ENCODE results near the gene AQP10. TPM values are rescaled to one million over a fixed set of nuclear protein-coding genes. Genes with fewer than 3 reads are reported as not detected.
"Not testable (repeated sequence)": the region's sequence is repeated elsewhere in the genome, so short reads cannot be mapped to it uniquely, and the experiment has no call there.

The AQP10 gene
- total and polyA plus RNA-seq, 8 donors: 0.13 to 0.34 (median 0.23) TPM

DNA sequence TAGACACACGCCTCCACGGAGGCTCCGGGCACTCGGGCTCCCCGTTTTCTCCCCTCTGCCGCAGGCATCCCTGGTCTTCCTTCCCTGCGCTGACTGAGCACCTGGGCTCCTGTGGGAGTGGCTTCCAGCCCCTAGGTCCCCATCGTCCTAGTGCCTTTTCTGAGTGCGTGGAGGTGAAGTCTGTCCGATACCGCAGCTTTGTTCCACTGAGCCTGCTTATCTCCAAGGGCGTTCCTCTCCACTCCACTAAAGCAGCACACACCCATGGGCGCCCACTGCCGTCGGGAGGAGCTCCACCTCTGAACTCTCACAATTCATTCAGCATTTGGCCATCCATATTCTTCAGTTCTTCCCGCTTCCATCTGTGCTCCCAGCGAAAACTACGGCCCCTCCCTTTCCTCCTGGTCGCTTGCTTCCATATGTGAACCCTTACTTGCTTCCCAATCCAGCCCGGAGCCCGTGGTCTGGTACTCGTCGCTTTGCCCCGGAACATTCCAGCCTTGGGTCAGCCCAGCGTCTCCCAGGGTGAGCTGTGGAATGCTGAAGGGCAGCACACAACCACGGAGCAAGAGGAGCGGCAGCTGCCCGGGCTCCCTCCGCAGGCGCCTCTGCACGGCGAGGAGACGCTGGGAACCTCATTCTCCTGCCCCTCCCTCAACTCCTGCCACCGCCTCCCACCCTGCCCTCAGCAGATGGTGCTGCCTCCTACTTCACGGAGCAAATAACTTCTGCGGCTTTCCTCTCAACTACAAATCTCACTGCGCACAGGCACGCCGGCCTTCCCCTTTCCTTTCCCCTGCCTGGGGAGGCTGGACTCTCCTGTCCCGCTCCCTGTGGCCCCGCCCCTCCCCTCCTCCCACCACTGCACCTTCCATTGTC is 31.9 kb downstream of the AQP10 start:
- Histone ChIP-seq H3K4me1 (peaks cover 8 to 20% of the 10 kb centered on the region in 2 donors), H3K9me3 (no peaks in the 10 kb centered on the region), H3K4me3 (peak overlapping the region; percentile 28 to 41), H3K27ac (peak overlapping the region; percentile 46 to 75), H3K27me3 (peaks cover 0 to 17% of the 10 kb centered on the region in 2 donors), H3K36me3 (peaks cover 0 to 16% of the 10 kb centered on the region in 2 donors)
- DNase-seq: peak; percentile 27 to 88 (median 59)
- intact Hi-C loops (cut with DNase I): no loop called here
- peak; percentile 75 for ATAC-seq
- TF ChIP-seq, protein P1, sequence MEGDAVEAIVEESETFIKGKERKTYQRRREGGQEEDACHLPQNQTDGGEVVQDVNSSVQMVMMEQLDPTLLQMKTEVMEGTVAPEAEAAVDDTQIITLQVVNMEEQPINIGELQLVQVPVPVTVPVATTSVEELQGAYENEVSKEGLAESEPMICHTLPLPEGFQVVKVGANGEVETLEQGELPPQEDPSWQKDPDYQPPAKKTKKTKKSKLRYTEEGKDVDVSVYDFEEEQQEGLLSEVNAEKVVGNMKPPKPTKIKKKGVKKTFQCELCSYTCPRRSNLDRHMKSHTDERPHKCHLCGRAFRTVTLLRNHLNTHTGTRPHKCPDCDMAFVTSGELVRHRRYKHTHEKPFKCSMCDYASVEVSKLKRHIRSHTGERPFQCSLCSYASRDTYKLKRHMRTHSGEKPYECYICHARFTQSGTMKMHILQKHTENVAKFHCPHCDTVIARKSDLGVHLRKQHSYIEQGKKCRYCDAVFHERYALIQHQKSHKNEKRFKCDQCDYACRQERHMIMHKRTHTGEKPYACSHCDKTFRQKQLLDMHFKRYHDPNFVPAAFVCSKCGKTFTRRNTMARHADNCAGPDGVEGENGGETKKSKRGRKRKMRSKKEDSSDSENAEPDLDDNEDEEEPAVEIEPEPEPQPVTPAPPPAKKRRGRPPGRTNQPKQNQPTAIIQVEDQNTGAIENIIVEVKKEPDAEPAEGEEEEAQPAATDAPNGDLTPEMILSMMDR (IDR thresholded peaks at IDR 0.05): no peak

DNA sequence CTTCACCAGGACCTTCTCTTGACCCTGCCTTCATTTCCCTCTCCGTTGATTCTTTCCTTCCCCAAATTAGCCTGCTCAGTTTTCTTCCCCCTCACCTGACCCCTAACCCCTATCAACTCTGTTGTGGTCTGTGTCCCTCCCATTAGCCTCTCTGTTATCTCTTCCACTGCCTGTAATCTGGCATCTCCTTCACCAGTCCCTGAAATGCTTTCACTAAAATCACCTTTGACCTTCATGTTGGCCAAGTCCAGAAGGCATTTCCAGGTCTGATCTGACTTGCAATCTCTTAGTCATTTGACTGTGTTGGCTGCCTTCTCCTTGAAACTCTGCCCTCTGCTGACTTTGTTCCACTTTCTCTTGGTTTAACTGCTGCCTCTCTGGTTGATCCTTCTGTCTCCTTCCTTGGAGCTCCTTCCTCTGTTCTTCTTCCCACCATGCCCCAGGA is 32.6 kb downstream of the AQP10 start:
- peak overlapping the region in 1 of 2 donors; percentile 41 for H3K4me3 ChIP-seq
- peaks cover 0 to 17% of the 10 kb centered on the region in 2 donors for H3K27me3 ChIP-seq
- peaks cover 8 to 20% of the 10 kb centered on the region in 2 donors for H3K4me1 ChIP-seq
- peaks cover 0 to 11% of the 10 kb centered on the region in 2 donors for H3K36me3 ChIP-seq
- H3K27ac ChIP-seq: peak overlapping the region; percentile 46 to 75
- no peak for DNase-seq
- TF ChIP-seq, protein P1 (IDR thresholded peaks at IDR 0.05): no peak
- intact Hi-C loops (cut with DNase I): no loop called here
- no peaks in the 10 kb centered on the region for H3K9me3 ChIP-seq
- peak; percentile 65 for ATAC-seq

DNA sequence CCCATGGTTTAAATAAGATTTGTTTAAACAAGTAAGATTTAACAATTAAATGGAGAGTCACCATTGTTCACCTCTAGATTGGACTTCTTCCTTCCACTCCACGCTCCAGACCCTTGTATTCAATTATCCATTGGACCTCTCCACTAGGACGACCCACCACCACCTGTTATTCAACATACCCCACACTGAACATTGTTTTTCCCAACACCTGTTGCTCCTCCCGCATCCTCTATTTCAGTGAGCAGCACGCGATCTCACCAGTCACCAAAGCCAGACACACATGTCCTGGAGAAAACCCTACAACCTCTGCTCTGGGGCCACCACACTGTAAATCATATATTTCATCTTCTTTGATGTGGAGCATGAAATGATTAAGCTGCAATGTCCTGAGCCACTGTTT is 33.1 kb downstream of the AQP10 start:
- H3K4me3 ChIP-seq: no peak overlapping the region
- H3K36me3 ChIP-seq: peaks cover 0 to 7% of the 10 kb centered on the region in 2 donors
- H3K9me3 ChIP-seq: no peaks in the 10 kb centered on the region
- TF ChIP-seq, protein P1 (IDR thresholded peaks at IDR 0.05): no peak
- intact Hi-C loops (cut with DNase I): no loop called here
- H3K4me1 ChIP-seq: peaks cover 8 to 20% of the 10 kb centered on the region in 2 donors
- peaks cover 0 to 17% of the 10 kb centered on the region in 2 donors for H3K27me3 ChIP-seq
- DNase-seq: no peak
- no peak overlapping the region for H3K27ac ChIP-seq
- ATAC-seq: no peak

DNA sequence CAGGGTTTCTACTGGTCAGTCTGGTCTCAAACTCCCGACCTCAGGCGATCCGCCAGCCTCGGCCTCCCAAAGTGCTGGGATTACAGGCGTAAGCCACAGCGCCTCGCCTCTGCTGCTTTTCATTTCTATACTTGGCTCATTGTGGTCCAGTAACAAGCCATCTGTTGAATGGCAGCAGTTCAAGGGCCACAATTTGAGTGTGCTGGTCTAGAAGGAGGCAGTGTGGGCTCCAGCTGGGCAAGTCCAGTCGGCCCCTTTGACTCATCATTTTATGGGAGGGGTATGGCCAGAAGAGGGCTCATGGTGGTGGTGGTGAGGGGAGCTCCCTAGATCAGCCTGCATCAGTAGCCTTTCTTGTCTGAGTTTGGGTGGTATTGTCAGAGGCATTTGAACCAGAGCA is 37.6 kb downstream of the AQP10 start:
- Histone ChIP-seq H3K4me3 (no peak overlapping the region), H3K9me3 (no peaks in the 10 kb centered on the region), H3K27ac (no peak overlapping the region), H3K27me3 (no peaks in the 10 kb centered on the region), H3K36me3 (no peaks in the 10 kb centered on the region), H3K4me1 (peaks cover 0 to 4% of the 10 kb centered on the region in 2 donors)
- intact Hi-C loops (cut with DNase I): no loop called here
- TF ChIP-seq, protein P1 (IDR thresholded peaks at IDR 0.05): no peak
- ATAC-seq: no peak
- DNase-seq: no peak

DNA sequence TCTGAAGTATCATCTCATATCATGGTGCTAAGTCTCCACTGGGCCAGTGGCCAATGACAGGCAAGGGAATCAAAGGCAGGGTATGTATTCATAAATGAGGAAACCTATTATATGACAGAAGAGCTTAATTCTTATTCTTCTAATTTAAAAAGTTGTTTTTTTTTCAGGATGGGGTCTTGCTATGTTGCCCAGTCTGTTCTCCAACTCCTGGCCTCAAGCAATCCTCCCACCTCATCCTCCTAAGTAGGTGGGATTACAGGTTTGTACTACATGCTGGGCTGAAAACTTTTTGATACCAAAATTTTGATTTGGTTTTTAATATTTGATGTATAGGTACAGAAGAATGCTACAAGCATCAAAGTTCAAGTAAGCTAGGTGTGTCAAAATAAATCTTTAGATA is 39.4 kb downstream of the AQP10 start:
- intact Hi-C loops (cut with DNase I): no loop called here
- Histone ChIP-seq H3K27me3 (no peaks in the 10 kb centered on the region), H3K36me3 (no peaks in the 10 kb centered on the region), H3K27ac (no peak overlapping the region), H3K9me3 (no peaks in the 10 kb centered on the region), H3K4me1 (no peaks in the 10 kb centered on the region), H3K4me3 (no peak overlapping the region)
- TF ChIP-seq, protein P1 (IDR thresholded peaks at IDR 0.05): no peak
- ATAC-seq (no peak), DNase-seq (no peak)

DNA sequence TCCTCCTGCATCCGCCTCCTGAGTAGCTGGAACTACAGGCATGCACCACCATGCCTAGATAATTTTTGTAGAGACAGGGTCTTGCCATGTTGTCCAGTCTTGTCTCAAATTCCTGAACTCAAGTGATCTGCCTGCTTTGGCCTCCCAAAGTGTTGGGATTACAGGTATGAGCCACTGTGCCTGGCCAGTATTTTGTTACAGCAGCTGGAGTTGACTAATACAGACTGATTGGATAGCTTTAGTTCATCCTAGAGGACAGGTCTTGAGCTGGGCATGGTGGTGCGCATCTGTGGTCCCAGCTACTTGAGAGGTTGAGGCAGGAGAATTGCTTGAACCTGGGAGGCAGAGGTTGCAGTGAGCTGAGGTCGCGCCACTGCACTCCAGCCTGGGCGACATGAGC is 40.0 kb downstream of the AQP10 start:
- H3K4me3 ChIP-seq; ATAC-seq; H3K27me3 ChIP-seq; H3K36me3 ChIP-seq; intact Hi-C loops (cut with DNase I); H3K9me3 ChIP-seq; H3K27ac ChIP-seq; H3K4me1 ChIP-seq; DNase-seq: not testable (repeated sequence)
